IMR-90 (cell line): ENCODE results near the gene COL25A1. TPM values are rescaled to one million over a fixed set of nuclear protein-coding genes. Genes with fewer than 3 reads are reported as not detected.

Experiments used
- ATAC-seq: fragments of 200-7000 bp; cut with Tn5 transposase; 2 replicates; pipeline ENCODE4 v1.9.1; 2020; ENCODE audit warnings: low read depth, mild to moderate bottlenecking, moderate library complexity
- BruUV-seq: library from RNA; stranded (reverse); fragments of 400-500 nt; replicated peaks from 2 replicates; lab custom pipeline; 2021; lab: Mats Ljungman, UMichigan
- CTCF ChIA-PET: fragments of 300-600 bp; formaldehyde crosslinking; extraction: SDS; loops from one replicate; lab custom pipeline; 2021; ENCODE audit warnings: antibody characterized with exemption; lab: Yijun Ruan, JAX
- POLR2A ChIA-PET: fragments of 300-600 bp; sonication (Branson Sonifier 250); formaldehyde crosslinking; loops from one replicate; lab custom pipeline; 2022; ENCODE audit warnings: antibody characterized with exemption; ENCODE audit not compliant: unreplicated experiment; lab: Charles Lee
- DNase-seq: peaks from one replicate; pipeline ENCODE4 v3.0.0; 2013
- H2AFZ ChIP-seq: replicated peaks from 2 replicates; pipeline ENCODE3; 2013; ENCODE audit warnings: low read length, mild to moderate bottlenecking; ENCODE audit not compliant: poor library complexity
- H2AK5ac ChIP-seq: 2 replicates; pipeline ENCODE4 v1.6.1; 2013; ENCODE audit warnings: low read depth, low read length, inconsistent platforms
- H2AK9ac ChIP-seq: replicated peaks from 2 replicates; pipeline ENCODE3; 2013; ENCODE audit warnings: mild to moderate bottlenecking, low read depth, low read length, moderate library complexity; ENCODE audit not compliant: poor library complexity
- H2BK120ac ChIP-seq: 2 replicates; pipeline ENCODE4 v1.6.1; 2013; ENCODE audit warnings: low read depth, low read length, inconsistent platforms
- H2BK15ac ChIP-seq: 3 replicates; pipeline ENCODE4 v1.6.1; 2013; ENCODE audit warnings: low read depth, low read length, inconsistent platforms
- H2BK20ac ChIP-seq: 2 replicates; pipeline ENCODE4 v1.6.1; 2013; ENCODE audit warnings: low read depth, mild to moderate bottlenecking, inconsistent platforms, low read length, moderate library complexity
- H2BK5ac ChIP-seq: 2 replicates; pipeline ENCODE4 v1.6.1; 2013; ENCODE audit warnings: mild to moderate bottlenecking, low read depth, low read length, inconsistent platforms; ENCODE audit not compliant: poor library complexity, severe bottlenecking
- H3K14ac ChIP-seq: replicated peaks from 2 replicates; pipeline ENCODE4 v1.6.1; 2013; ENCODE audit warnings: low read depth, low read length, inconsistent platforms
- H3K18ac ChIP-seq: 2 replicates; pipeline ENCODE4 v1.6.1; 2013; ENCODE audit warnings: low read depth, low read length, control low read depth
- H3K23ac ChIP-seq: 2 replicates; pipeline ENCODE4 v1.6.1; 2013; ENCODE audit warnings: low read depth, low read length, inconsistent platforms
- H3K27ac ChIP-seq: 2 replicates; pipeline ENCODE4 v1.5.1; 2013; ENCODE audit warnings: mild to moderate bottlenecking, control low read depth, low read length; ENCODE audit not compliant: insufficient read depth
- H3K27me3 ChIP-seq: 2 replicates; pipeline ENCODE4 v1.6.1; 2013; ENCODE audit warnings: low read length; ENCODE audit not compliant: control insufficient read depth, insufficient read depth
- H3K36me3 ChIP-seq: 2 replicates; pipeline ENCODE4 v1.6.1; 2013; ENCODE audit warnings: low read length, mixed read lengths; ENCODE audit not compliant: control insufficient read depth, insufficient read depth
- H3K4ac ChIP-seq: 2 replicates; pipeline ENCODE4 v1.6.1; 2013; ENCODE audit warnings: low read depth, low read length, inconsistent platforms
- H3K4me1 ChIP-seq: 2 replicates; pipeline ENCODE4 v1.6.1; 2013; ENCODE audit warnings: low read length, mixed read lengths; ENCODE audit not compliant: control insufficient read depth, insufficient read depth
- H3K4me2 ChIP-seq: 2 replicates; pipeline ENCODE4 v1.6.1; 2013; ENCODE audit warnings: low read depth, mild to moderate bottlenecking, control low read depth, low read length, moderate library complexity
- H3K4me3 ChIP-seq: 2 replicates; pipeline ENCODE4 v1.5.1; 2013; ENCODE audit warnings: low read depth, mild to moderate bottlenecking, control low read depth, low read length, moderate library complexity; ENCODE audit not compliant: insufficient read depth
- H3K56ac ChIP-seq: 2 replicates; pipeline ENCODE4 v1.6.1; 2013; ENCODE audit warnings: low read length, inconsistent platforms; ENCODE audit not compliant: insufficient read depth; ENCODE audit errors: extremely low read depth
- H3K79me1 ChIP-seq, 2 experiments: 2 replicates each; pipeline ENCODE4 v1.6.1; 2013; ENCODE audit warnings: low read length in 2 of 2, inconsistent platforms in 1 of 2, low read depth in 1 of 2
- H3K9ac ChIP-seq: 2 replicates; pipeline ENCODE4 v1.6.1; 2013; ENCODE audit warnings: low read depth, low read length, control low read depth
- H3K9me1 ChIP-seq: 2 replicates; pipeline ENCODE4 v1.6.1; 2013; ENCODE audit warnings: low read length, inconsistent platforms; ENCODE audit not compliant: insufficient read depth
- H3K9me3 ChIP-seq: 2 replicates; pipeline ENCODE4 v1.6.1; 2013; ENCODE audit warnings: low read length; ENCODE audit not compliant: control insufficient read depth, insufficient read depth
- H4K20me1 ChIP-seq: 2 replicates; pipeline ENCODE4 v1.6.1; 2013; ENCODE audit warnings: low read length, inconsistent platforms; ENCODE audit not compliant: insufficient read depth
- H4K5ac ChIP-seq: 2 replicates; pipeline ENCODE4 v1.6.1; 2013; ENCODE audit warnings: mild to moderate bottlenecking, low read depth, low read length, control low read depth
- H4K8ac ChIP-seq, 2 experiments: 2 replicates each; pipeline ENCODE4 v1.6.1; 2013; ENCODE audit warnings: low read depth in 2 of 2, low read length in 2 of 2, control low read depth in 1 of 2, inconsistent platforms in 1 of 2
- H4K91ac ChIP-seq: 2 replicates; pipeline ENCODE4 v1.6.1; 2013; ENCODE audit warnings: low read depth, low read length, inconsistent platforms; ENCODE audit not compliant: insufficient read depth
- MXI1 ChIP-seq: IDR thresholded peaks from 2 replicates; pipeline ENCODE4 v1.6.1; 2012; ENCODE audit warnings: low read depth, mild to moderate bottlenecking, low read length, moderate library complexity, borderline replicate concordance
- POLR2A ChIP-seq: IDR thresholded peaks from 2 replicates; pipeline ENCODE4 v1.6.1; 2012; ENCODE audit warnings: mild to moderate bottlenecking, low read depth, low read length
- whole genome bisulfite sequencing, 2 experiments: methylation state at CpG; one replicate each; pipeline versions ENCODE4 v1.1.5 to v1.1.7; 2013; ENCODE audit warnings: missing lambda C conversion rate in 2 of 2; ENCODE audit not compliant: insufficient read length in 1 of 2; ENCODE audit errors: extremely low coverage in 2 of 2; 5-methylcytosine and 5-hydroxymethylcytosine counted together
- dilution Hi-C: fragments of 300-500 bp; cut with HindIII; formaldehyde crosslinking; loops from one replicate; pipeline ENCODE4 v1.14.3; 2018; ENCODE audit warnings: low sequenced_read_pairs; ENCODE audit not compliant: unreplicated experiment
- in situ Hi-C: fragments of 300-500 bp; cut with MboI; formaldehyde crosslinking; loops from 3 replicates; pipeline ENCODE4 v1.14.3; 2019; ENCODE audit warnings: low sequenced_read_pairs, inconsistent platforms, mixed read lengths
- intact Hi-C: fragments of 100-400 bp; cut with micrococcal nuclease; formaldehyde crosslinking; loops from 2 replicates; pipeline ENCODE4 v1.10.0; 2022
- polyA plus RNA-seq, 3 experiments: library from polyadenylated mRNA; depleted of rRNA; stranded (reverse); fragments of >200 nt; gene quantifications; 2 replicates each; pipeline ENCODE4 v1.2.3, GENCODE V29; 2012; ENCODE audit warnings: low replicate concordance in 1 of 3
- total RNA-seq: library from RNA; depleted of rRNA; stranded (reverse); fragments of >200 nt; gene quantifications from 2 replicates; pipeline ENCODE4 v1.2.3, GENCODE V29; 2012
- TF ChIP-seq, protein P1 (sequence below): conservative IDR thresholded peaks from 2 replicates; pipeline ENCODE4 v1.5.1; 2012; ENCODE audit warnings: mild to moderate bottlenecking, low read depth, low read length, improper control_type of control experiment
- TF ChIP-seq, protein P2 (sequence below): fragments of 150-350 bp; IDR thresholded peaks from 2 replicates; pipeline ENCODE4 v1.6.1; 2016; ENCODE audit warnings: low read depth, mild to moderate bottlenecking, low read length, moderate library complexity, borderline replicate concordance
- TF ChIP-seq, protein P3 (sequence below): fragments of 150-350 bp; IDR thresholded peaks from 2 replicates; pipeline ENCODE4 v1.6.1; 2017; ENCODE audit warnings: mild to moderate bottlenecking, antibody characterized with exemption, low read length, low read depth

COL25A1 gene
- total and polyA plus RNA-seq, 2 of the 4 experiments (the other 2 are of a cell fraction), result under 0.01 to 0.05 TPM

DNA sequence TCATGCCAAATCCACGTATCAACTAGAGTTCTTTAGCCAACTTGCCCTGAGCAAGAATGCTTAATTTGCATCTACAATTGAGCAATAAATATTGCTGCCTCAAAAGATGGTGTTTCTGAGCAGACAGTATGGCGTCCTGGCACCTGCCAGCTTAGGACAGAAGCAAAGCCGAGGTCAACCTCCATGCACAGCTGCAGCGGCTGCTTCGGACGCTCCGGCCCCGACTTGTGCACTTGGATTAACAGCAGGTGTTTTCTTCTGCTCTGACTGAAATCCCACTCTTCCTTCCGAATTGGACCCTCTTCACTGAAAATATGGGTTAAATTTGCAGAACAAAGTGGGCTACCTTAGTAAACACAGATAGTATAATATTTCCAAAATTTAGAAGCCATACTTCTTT lies 324.4 kb downstream of the COL25A1 start:
- Histone ChIP-seq H4K20me1 (no peaks in the 10 kb centered on the region), H3K36me3 (no peaks in the 10 kb centered on the region), H2AK5ac (no peak overlapping the region), H2BK5ac (no peak overlapping the region), H3K56ac (no peak overlapping the region), H2BK15ac (no peak overlapping the region), H3K4me2 (no peak overlapping the region), H2BK120ac (no peak overlapping the region), H4K5ac (no peak overlapping the region), H2AK9ac (no peak overlapping the region), H4K91ac (no peak overlapping the region), H3K9me3 (no peaks in the 10 kb centered on the region), H3K18ac (no peak overlapping the region), H2BK20ac (no peak overlapping the region), H3K4me3 (no peak overlapping the region), H3K9me1 (no peaks in the 10 kb centered on the region), H2AFZ (no peak overlapping the region), H3K9ac (no peak overlapping the region), H3K27me3 (no peaks in the 10 kb centered on the region), H3K23ac (no peak overlapping the region), H3K4me1 (no peaks in the 10 kb centered on the region), H3K79me1 (no peaks in the 10 kb centered on the region), H3K14ac (no peak overlapping the region), H3K4ac (no peak overlapping the region), H3K27ac (no peak overlapping the region), H4K8ac (no peak overlapping the region)
- WGBS, 2 experiments, result 97% methylated on average over 6 of the region's 9 CpGs; no CpG with 5 or more reads in 1 of the 2 experiments
- DNase-seq (no peak), ATAC-seq (no peak)
- ChIA-PET CTCF (no interaction called here), POLR2A (interaction anchor here (0.6 kb wide), 1 partner anchor 26 kb away, joined by 30 read pairs; no protein-coding TSS in a partner anchor)
- TF ChIP-seq POLR2A (no peak), MXI1 (no peak)
- TF ChIP-seq, protein P1, sequence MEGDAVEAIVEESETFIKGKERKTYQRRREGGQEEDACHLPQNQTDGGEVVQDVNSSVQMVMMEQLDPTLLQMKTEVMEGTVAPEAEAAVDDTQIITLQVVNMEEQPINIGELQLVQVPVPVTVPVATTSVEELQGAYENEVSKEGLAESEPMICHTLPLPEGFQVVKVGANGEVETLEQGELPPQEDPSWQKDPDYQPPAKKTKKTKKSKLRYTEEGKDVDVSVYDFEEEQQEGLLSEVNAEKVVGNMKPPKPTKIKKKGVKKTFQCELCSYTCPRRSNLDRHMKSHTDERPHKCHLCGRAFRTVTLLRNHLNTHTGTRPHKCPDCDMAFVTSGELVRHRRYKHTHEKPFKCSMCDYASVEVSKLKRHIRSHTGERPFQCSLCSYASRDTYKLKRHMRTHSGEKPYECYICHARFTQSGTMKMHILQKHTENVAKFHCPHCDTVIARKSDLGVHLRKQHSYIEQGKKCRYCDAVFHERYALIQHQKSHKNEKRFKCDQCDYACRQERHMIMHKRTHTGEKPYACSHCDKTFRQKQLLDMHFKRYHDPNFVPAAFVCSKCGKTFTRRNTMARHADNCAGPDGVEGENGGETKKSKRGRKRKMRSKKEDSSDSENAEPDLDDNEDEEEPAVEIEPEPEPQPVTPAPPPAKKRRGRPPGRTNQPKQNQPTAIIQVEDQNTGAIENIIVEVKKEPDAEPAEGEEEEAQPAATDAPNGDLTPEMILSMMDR, result no peak
- TF ChIP-seq, protein P2, sequence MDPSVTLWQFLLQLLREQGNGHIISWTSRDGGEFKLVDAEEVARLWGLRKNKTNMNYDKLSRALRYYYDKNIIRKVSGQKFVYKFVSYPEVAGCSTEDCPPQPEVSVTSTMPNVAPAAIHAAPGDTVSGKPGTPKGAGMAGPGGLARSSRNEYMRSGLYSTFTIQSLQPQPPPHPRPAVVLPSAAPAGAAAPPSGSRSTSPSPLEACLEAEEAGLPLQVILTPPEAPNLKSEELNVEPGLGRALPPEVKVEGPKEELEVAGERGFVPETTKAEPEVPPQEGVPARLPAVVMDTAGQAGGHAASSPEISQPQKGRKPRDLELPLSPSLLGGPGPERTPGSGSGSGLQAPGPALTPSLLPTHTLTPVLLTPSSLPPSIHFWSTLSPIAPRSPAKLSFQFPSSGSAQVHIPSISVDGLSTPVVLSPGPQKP, result no peak
- TF ChIP-seq, protein P3, sequence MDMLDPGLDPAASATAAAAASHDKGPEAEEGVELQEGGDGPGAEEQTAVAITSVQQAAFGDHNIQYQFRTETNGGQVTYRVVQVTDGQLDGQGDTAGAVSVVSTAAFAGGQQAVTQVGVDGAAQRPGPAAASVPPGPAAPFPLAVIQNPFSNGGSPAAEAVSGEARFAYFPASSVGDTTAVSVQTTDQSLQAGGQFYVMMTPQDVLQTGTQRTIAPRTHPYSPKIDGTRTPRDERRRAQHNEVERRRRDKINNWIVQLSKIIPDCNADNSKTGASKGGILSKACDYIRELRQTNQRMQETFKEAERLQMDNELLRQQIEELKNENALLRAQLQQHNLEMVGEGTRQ, result no peak
- intact Hi-C loops, result no loop called here
- no TSS peak for BruUV-seq
- in situ Hi-C loops, result no loop called here
- dilution Hi-C loops, result no loop called here
